Effector memory CD8-positive, alpha-beta T cell (primary cell): ENCODE measurements around the gene ORMDL3.
"Not testable (repeated sequence)": the region's sequence is repeated elsewhere in the genome, so short reads cannot be mapped to it uniquely, and the experiment has no call there.

ENCODE experiments used
- ATAC-seq: fragments of 150-1000 bp; cut with Tn5 transposase; replicated peaks from 2 replicates; pipeline ENCODE4 v1.10.0; 2021; ENCODE audit warnings: mild to moderate bottlenecking, moderate library complexity
- DNase-seq, 3 experiments: peaks; one replicate each; pipeline ENCODE4 v3.0.0; 2021
- H3K27ac Mint-ChIP-seq, 2 donors: one replicate each; pipeline ENCODE4 v1.8.0; 2022; ENCODE audit warnings: mild to moderate bottlenecking in 2 of 2, mixed read lengths in 2 of 2, moderate library complexity in 2 of 2
- H3K27me3 Mint-ChIP-seq, 2 donors: one replicate each; pipeline ENCODE4 v1.8.0; 2022; ENCODE audit warnings: mixed read lengths in 2 of 2
- H3K36me3 Mint-ChIP-seq: one replicate; pipeline ENCODE4 v1.8.0; 2022; ENCODE audit warnings: mild to moderate bottlenecking, moderate library complexity, mixed read lengths; ENCODE audit not compliant: insufficient read depth
- H3K4me1 Mint-ChIP-seq, 2 donors: one replicate each; pipeline ENCODE4 v1.8.0; 2022; ENCODE audit warnings: low read depth in 2 of 2, mixed read lengths in 2 of 2
- H3K4me3 Mint-ChIP-seq, 2 donors: one replicate each; pipeline ENCODE4 v1.8.0; 2022; ENCODE audit warnings: mild to moderate bottlenecking in 2 of 2, mixed read lengths in 2 of 2, moderate library complexity in 2 of 2
- H3K9me3 Mint-ChIP-seq, 2 donors: one replicate each; pipeline ENCODE4 v1.8.0; 2022; ENCODE audit warnings: mixed read lengths in 2 of 2

ORMDL3 gene

DNA sequence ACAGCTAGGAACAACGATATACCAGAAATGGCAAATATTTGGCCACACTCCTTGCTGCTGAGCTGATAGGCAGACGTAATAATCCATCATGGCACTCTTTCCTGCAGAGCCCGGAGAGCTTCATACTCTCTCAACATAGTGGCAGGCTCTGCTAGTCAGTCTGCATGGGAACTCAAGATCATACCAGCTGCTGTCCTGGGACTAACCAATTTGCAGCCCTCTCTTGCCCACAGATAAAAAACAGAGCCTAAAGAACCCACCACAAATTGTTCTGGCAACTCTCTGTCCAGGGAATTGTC is 22.5 kb downstream of the ORMDL3 start:
- Mint-ChIP-seq H3K4me1 (peaks cover 11 to 18% of the 10 kb centered on the region in 2 donors), H3K4me3 (no peak overlapping the region), H3K27me3 (no peaks in the 10 kb centered on the region), H3K27ac (no peak overlapping the region), H3K36me3 (peaks cover 16% of the 10 kb centered on the region), H3K9me3 (no peaks in the 10 kb centered on the region)
- no peak for ATAC-seq
- no peak for DNase-seq

DNA sequence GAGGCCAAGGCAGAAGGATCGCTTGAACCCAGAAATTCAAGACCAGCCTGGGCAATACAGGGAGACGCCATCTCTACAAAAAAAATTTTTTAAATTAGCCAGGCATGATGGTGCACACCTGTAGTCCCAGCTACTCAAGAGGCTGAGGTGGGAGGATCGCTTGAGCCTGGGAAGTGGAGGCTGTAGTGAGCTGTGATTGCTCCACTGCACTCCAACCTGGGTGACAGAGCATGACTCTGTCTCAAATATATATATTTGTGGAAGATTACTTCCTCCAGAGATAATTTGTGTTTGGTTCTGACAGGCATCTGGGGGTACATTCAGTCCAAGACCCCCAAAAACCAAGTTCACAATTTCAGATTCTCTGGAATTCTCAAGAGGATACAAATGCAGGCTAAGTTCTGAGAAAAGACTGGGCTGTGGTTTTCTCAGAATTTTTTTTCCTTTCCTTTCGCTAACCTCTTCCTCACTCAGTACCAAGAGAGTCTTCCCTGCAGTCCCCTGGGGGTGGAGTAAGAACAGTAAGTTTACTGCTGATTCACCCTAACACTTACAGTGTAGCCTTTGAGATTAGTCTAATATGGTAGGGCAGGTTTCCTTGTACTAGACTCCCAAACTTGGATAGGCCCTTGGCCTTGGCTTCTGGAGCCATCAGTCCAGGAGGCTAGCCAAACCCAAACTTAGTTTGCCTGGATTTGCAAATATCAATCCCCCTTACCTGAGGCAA is 24.1 kb downstream of the ORMDL3 start:
- Mint-ChIP-seq H3K9me3 (no peaks in the 10 kb centered on the region), H3K27ac (peak overlapping the region; percentile 45 to 71), H3K27me3 (no peaks in the 10 kb centered on the region), H3K36me3 (peaks cover 15% of the 10 kb centered on the region), H3K4me1 (peaks cover 11 to 18% of the 10 kb centered on the region in 2 donors), H3K4me3 (peak overlapping the region in 1 of 2 donors; percentile 5)
- peak; percentile 75 for ATAC-seq
- DNase-seq, result no peak

DNA sequence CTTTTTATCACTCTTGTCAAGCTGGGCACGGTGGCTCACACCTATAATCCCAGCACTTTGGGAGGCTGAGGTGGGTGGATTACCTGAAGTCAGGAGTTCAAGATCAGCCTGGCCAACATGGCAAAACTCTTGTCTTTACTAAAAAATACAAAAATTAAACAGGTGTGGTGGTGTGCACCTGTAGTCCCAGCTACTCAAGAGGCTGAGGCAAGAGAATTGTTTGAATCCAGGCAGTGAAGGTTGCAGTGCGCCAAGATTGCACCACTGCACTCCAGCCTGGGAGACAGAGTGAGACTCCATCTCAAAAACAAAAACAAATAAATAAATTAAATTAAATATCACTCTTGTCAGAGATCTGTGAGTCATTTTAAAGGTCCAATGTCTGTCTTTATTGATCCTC is 25.4 kb downstream of the ORMDL3 start:
- H3K9me3 Mint-ChIP-seq, H3K27ac Mint-ChIP-seq, H3K27me3 Mint-ChIP-seq, H3K4me3 Mint-ChIP-seq, ATAC-seq, DNase-seq: not testable (repeated sequence)
- peaks cover 13% of the 10 kb centered on the region for H3K36me3 Mint-ChIP-seq
- H3K4me1 Mint-ChIP-seq, result peaks cover 11 to 18% of the 10 kb centered on the region in 2 donors

GRCh38 chr17:39899215-39899614 is 28.2 kb downstream of the ORMDL3 start:
- DNase-seq (no peak), ATAC-seq (no peak)
- H3K27ac Mint-ChIP-seq, result peak overlapping the region in 1 of 2 donors; percentile 11
- H3K4me1 Mint-ChIP-seq, result peaks cover 7 to 11% of the 10 kb centered on the region in 2 donors
- H3K36me3 Mint-ChIP-seq, result peaks cover 9% of the 10 kb centered on the region
- no peak overlapping the region for H3K4me3 Mint-ChIP-seq
- H3K27me3 Mint-ChIP-seq, result no peaks in the 10 kb centered on the region
- H3K9me3 Mint-ChIP-seq, result no peaks in the 10 kb centered on the region

DNA sequence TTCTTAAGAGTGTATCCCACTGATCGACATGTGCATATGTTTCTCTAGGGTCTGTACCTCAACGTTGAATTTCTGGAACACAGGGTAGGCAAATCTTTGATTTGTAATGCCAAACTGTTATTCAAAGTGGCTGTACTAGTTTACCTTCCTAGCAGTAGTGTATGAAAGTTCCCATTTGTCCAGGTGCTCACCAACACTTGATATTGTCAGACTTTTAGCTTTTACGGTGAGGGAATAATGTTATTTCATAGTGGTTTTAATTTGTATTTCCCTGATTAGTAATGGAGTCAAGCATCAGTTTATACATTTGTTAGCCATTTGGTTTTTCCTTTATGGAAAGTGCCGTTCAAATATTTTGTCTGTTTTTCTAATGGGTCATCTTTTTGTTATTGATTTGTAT is 29.3 kb downstream of the ORMDL3 start:
- H3K9me3 Mint-ChIP-seq, result no peaks in the 10 kb centered on the region
- H3K4me1 Mint-ChIP-seq, result peaks cover 2 to 5% of the 10 kb centered on the region in 2 donors
- no peak for ATAC-seq
- H3K4me3 Mint-ChIP-seq, result no peak overlapping the region
- no peaks in the 10 kb centered on the region for H3K27me3 Mint-ChIP-seq
- no peak for DNase-seq
- no peak overlapping the region for H3K27ac Mint-ChIP-seq
- peaks cover under 1% of the 10 kb centered on the region for H3K36me3 Mint-ChIP-seq

DNA sequence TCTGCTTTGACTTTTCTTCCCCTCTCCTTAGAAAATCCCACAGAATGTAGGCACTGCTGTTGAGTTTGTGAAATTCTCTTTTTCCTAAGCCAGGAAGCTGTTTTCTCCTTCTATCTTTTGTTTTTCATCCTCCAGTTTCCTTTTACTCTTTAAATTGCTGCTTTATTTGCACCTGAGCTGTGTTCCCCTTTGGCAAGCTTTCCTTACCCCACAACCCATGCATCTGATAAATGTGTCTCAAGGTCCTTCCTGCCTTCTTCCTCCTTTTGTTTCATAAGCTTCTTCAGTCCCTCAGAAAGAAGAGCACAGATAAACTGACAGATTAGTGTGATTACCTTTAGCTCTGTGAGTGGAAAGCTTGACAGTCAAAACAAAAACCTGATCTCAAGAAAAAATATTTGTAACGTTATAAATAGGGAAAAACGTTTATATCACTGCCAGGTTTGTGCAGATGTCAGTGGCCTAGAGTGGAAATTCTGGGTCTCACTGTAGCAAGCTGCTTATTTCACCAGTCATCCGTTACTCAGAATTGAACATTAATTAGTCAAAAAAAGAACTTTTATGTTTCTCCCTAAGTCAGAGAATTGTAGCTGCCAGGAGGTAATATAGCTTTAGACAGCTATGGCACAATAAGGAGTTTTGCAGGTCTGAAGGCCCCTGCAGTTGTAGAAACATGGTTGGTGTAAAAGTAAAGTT is 32.6 kb downstream of the ORMDL3 start:
- Mint-ChIP-seq H3K4me1 (peaks cover 0 to 4% of the 10 kb centered on the region in 2 donors), H3K9me3 (no peaks in the 10 kb centered on the region), H3K36me3 (no peaks in the 10 kb centered on the region), H3K27ac (no peak overlapping the region), H3K27me3 (peaks cover 0 to 8% of the 10 kb centered on the region in 2 donors), H3K4me3 (no peak overlapping the region)
- DNase-seq (no peak), ATAC-seq (no peak)

GRCh38 chr17:39889200-39889599 is 38.2 kb downstream of the ORMDL3 start:
- ATAC-seq, result no peak
- no peak for DNase-seq
- Mint-ChIP-seq H3K36me3 (no peaks in the 10 kb centered on the region), H3K4me1 (no peaks in the 10 kb centered on the region), H3K27me3 (peaks cover 0 to 23% of the 10 kb centered on the region in 2 donors), H3K4me3 (no peak overlapping the region), H3K9me3 (no peaks in the 10 kb centered on the region), H3K27ac (no peak overlapping the region)

GRCh38 chr17:39887078-39887477 is 40.3 kb downstream of the ORMDL3 start:
- Mint-ChIP-seq H3K4me1 (no peaks in the 10 kb centered on the region), H3K27ac (no peak overlapping the region), H3K4me3 (no peak overlapping the region), H3K36me3 (no peaks in the 10 kb centered on the region), H3K27me3 (peaks cover 0 to 16% of the 10 kb centered on the region in 2 donors), H3K9me3 (no peaks in the 10 kb centered on the region)
- no peak for DNase-seq
- no peak for ATAC-seq

- H3K9me3 Mint-ChIP-seq, H3K4me1 Mint-ChIP-seq: not testable (repeated sequence)
Observed at GRCh38 chr17:39886102-39886501, 41.3 kb downstream of the ORMDL3 start.

DNA sequence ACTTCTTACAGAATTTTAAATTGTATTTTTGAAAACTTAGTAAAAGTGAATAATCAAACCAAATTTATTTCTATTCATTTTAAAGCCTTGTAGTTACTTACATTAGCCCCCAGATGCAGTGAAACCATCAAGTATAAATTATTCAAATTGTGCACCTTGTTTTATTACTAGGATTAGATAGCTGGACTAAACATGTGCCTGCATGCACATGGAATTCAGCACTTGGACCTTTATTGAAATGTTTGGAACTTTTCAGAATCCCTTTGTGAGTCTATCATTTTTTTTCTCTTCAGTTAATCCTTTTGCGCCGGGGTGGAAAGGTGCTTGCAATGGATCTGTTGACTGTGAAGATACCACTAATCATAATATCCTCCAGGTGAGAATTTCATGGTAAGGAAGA is 54.6 kb downstream of the ORMDL3 start:
- no peak for ATAC-seq
- Mint-ChIP-seq H3K27ac (no peak overlapping the region), H3K4me1 (peaks cover 3% of the 10 kb centered on the region in 2 donors), H3K4me3 (no peak overlapping the region), H3K36me3 (peaks cover 4% of the 10 kb centered on the region), H3K27me3 (peaks cover 0 to 4% of the 10 kb centered on the region in 2 donors), H3K9me3 (no peaks in the 10 kb centered on the region)
- no peak for DNase-seq

More at GRCh38 chr17:39886102-39886501, 41.3 kb downstream of the ORMDL3 start:
- not testable (repeated sequence) for H3K27ac Mint-ChIP-seq, DNase-seq, H3K4me3 Mint-ChIP-seq, ATAC-seq, H3K36me3 Mint-ChIP-seq
- H3K27me3 Mint-ChIP-seq, result peaks cover 0 to 16% of the 10 kb centered on the region in 2 donors

DNA sequence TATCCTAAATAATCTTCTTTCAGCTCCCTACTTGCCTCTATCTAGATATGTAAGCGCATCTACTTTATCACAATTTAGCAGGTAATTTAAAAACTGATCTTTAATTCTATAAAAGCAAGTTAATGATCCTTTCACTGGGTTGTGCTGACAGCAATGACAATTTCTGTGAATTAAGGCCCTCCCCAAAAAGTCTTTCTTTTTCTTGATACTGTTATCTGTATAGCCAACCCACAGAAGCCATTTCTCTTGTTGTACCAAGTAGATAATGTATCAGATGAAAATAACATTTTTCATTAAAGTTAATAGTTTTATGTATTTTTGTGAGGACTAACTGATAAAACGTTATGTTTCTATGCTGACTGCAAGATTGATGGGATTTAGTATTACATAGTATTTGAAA is 55.6 kb downstream of the ORMDL3 start:
- no peak for DNase-seq
- no peak overlapping the region for H3K27ac Mint-ChIP-seq
- peaks cover 12% of the 10 kb centered on the region for H3K36me3 Mint-ChIP-seq
- ATAC-seq, result no peak
- H3K4me3 Mint-ChIP-seq, result no peak overlapping the region
- no peaks in the 10 kb centered on the region for H3K27me3 Mint-ChIP-seq
- H3K4me1 Mint-ChIP-seq, result peaks cover 12 to 13% of the 10 kb centered on the region in 2 donors
- H3K9me3 Mint-ChIP-seq, result no peaks in the 10 kb centered on the region
